ENCODE measurements around the gene SPATA13.
"Not testable (repeated sequence)": the region's sequence is repeated elsewhere in the genome, so short reads cannot be mapped to it uniquely, and the experiment has no call there.

SPATA13 gene

GRCh38 chr13:24192057-24192810 lies 31.7 kb downstream of the SPATA13 start:
- Histone ChIP-seq H3K36me3 (ENCODE audit: control insufficient read depth, insufficient read depth, low read length) (no peaks in the 10 kb centered on the region), H3K4me1 (ENCODE audit: control insufficient read depth, insufficient read depth, low read length, poor library complexity, severe bottlenecking) (no peaks in the 10 kb centered on the region), H3K27ac (ENCODE audit: insufficient read depth, low read length, poor library complexity, severe bottlenecking) (no peak overlapping the region), H3K27me3 (replicated peaks; ENCODE audit: control insufficient read depth, insufficient read depth, low read length, poor library complexity, severe bottlenecking) (no peaks in the 10 kb centered on the region), H3K9me3 (ENCODE audit: control insufficient read depth, low read length) (no peaks in the 10 kb centered on the region), H3K4me3 (ENCODE audit: insufficient read depth, low read depth, low read length, poor library complexity, severe bottlenecking) (no peak overlapping the region)
- DNase-seq = no peak

- Histone ChIP-seq H3K27me3 (replicated peaks; ENCODE audit: control insufficient read depth, insufficient read depth, low read length, poor library complexity, severe bottlenecking) (no peaks in the 10 kb centered on the region), H3K4me3 (ENCODE audit: insufficient read depth, low read depth, low read length, poor library complexity, severe bottlenecking) (no peak overlapping the region), H3K4me1 (ENCODE audit: control insufficient read depth, insufficient read depth, low read length, poor library complexity, severe bottlenecking) (no peaks in the 10 kb centered on the region), H3K9me3 (ENCODE audit: control insufficient read depth, low read length) (no peaks in the 10 kb centered on the region), H3K36me3 (ENCODE audit: control insufficient read depth, insufficient read depth, low read length) (no peaks in the 10 kb centered on the region), H3K27ac (ENCODE audit: insufficient read depth, low read length, poor library complexity, severe bottlenecking) (no peak overlapping the region)
- no peak for DNase-seq
These were observed 32.3 kb downstream of the SPATA13 start for GRCh38 chr13:24192811-24193162.

- Histone ChIP-seq H3K4me3 (ENCODE audit: insufficient read depth, low read depth, low read length, poor library complexity, severe bottlenecking) (no peak overlapping the region), H3K36me3 (ENCODE audit: control insufficient read depth, insufficient read depth, low read length) (no peaks in the 10 kb centered on the region), H3K9me3 (ENCODE audit: control insufficient read depth, low read length) (no peaks in the 10 kb centered on the region), H3K27ac (ENCODE audit: insufficient read depth, low read length, poor library complexity, severe bottlenecking) (no peak overlapping the region), H3K4me1 (ENCODE audit: control insufficient read depth, insufficient read depth, low read length, poor library complexity, severe bottlenecking) (no peaks in the 10 kb centered on the region), H3K27me3 (replicated peaks; ENCODE audit: control insufficient read depth, insufficient read depth, low read length, poor library complexity, severe bottlenecking) (no peaks in the 10 kb centered on the region)
- DNase-seq = no peak
These were observed 33.9 kb downstream of the SPATA13 start for GRCh38 chr13:24194447-24194846.

- Histone ChIP-seq H3K36me3 (ENCODE audit: control insufficient read depth, insufficient read depth, low read length) (no peaks in the 10 kb centered on the region), H3K4me1 (ENCODE audit: control insufficient read depth, insufficient read depth, low read length, poor library complexity, severe bottlenecking) (no peaks in the 10 kb centered on the region), H3K9me3 (ENCODE audit: control insufficient read depth, low read length) (no peaks in the 10 kb centered on the region), H3K27me3 (replicated peaks; ENCODE audit: control insufficient read depth, insufficient read depth, low read length, poor library complexity, severe bottlenecking) (no peaks in the 10 kb centered on the region), H3K27ac (ENCODE audit: insufficient read depth, low read length, poor library complexity, severe bottlenecking) (no peak overlapping the region), H3K4me3 (ENCODE audit: insufficient read depth, low read depth, low read length, poor library complexity, severe bottlenecking) (no peak overlapping the region)
- no peak for DNase-seq
These were observed 35.1 kb downstream of the SPATA13 start for GRCh38 chr13:24195626-24196025.

- Histone ChIP-seq H3K36me3 (ENCODE audit: control insufficient read depth, insufficient read depth, low read length) (no peaks in the 10 kb centered on the region), H3K4me3 (ENCODE audit: insufficient read depth, low read depth, low read length, poor library complexity, severe bottlenecking) (no peak overlapping the region), H3K9me3 (ENCODE audit: control insufficient read depth, low read length) (no peaks in the 10 kb centered on the region), H3K4me1 (ENCODE audit: control insufficient read depth, insufficient read depth, low read length, poor library complexity, severe bottlenecking) (no peaks in the 10 kb centered on the region), H3K27me3 (replicated peaks; ENCODE audit: control insufficient read depth, insufficient read depth, low read length, poor library complexity, severe bottlenecking) (no peaks in the 10 kb centered on the region), H3K27ac (ENCODE audit: insufficient read depth, low read length, poor library complexity, severe bottlenecking) (no peak overlapping the region)
- DNase-seq = no peak
These were observed 36.2 kb downstream of the SPATA13 start for GRCh38 chr13:24196593-24197197.

GRCh38 chr13:24199016-24199415 lies 38.5 kb downstream of the SPATA13 start:
- Histone ChIP-seq H3K4me3 (ENCODE audit: insufficient read depth, low read depth, low read length, poor library complexity, severe bottlenecking) (no peak overlapping the region), H3K36me3 (ENCODE audit: control insufficient read depth, insufficient read depth, low read length) (no peaks in the 10 kb centered on the region), H3K4me1 (ENCODE audit: control insufficient read depth, insufficient read depth, low read length, poor library complexity, severe bottlenecking) (peaks cover 3% of the 10 kb centered on the region), H3K9me3 (ENCODE audit: control insufficient read depth, low read length) (no peaks in the 10 kb centered on the region), H3K27ac (ENCODE audit: insufficient read depth, low read length, poor library complexity, severe bottlenecking) (no peak overlapping the region), H3K27me3 (replicated peaks; ENCODE audit: control insufficient read depth, insufficient read depth, low read length, poor library complexity, severe bottlenecking) (no peaks in the 10 kb centered on the region)
- DNase-seq = no peak

- Histone ChIP-seq H3K27ac (ENCODE audit: insufficient read depth, low read length, poor library complexity, severe bottlenecking) (no peak overlapping the region), H3K27me3 (replicated peaks; ENCODE audit: control insufficient read depth, insufficient read depth, low read length, poor library complexity, severe bottlenecking) (no peaks in the 10 kb centered on the region), H3K4me3 (ENCODE audit: insufficient read depth, low read depth, low read length, poor library complexity, severe bottlenecking) (no peak overlapping the region), H3K36me3 (ENCODE audit: control insufficient read depth, insufficient read depth, low read length) (no peaks in the 10 kb centered on the region), H3K9me3 (ENCODE audit: control insufficient read depth, low read length) (no peaks in the 10 kb centered on the region), H3K4me1 (ENCODE audit: control insufficient read depth, insufficient read depth, low read length, poor library complexity, severe bottlenecking) (peaks cover 3% of the 10 kb centered on the region)
- DNase-seq = no peak
These were observed 41.7 kb downstream of the SPATA13 start for GRCh38 chr13:24202215-24202614.

GRCh38 chr13:24203273-24203672 lies 42.8 kb downstream of the SPATA13 start:
- no peaks in the 10 kb centered on the region for H3K9me3 ChIP-seq (ENCODE audit: control insufficient read depth, low read length)
- no peaks in the 10 kb centered on the region for H3K36me3 ChIP-seq (ENCODE audit: control insufficient read depth, insufficient read depth, low read length)
- peaks cover 3% of the 10 kb centered on the region for H3K4me1 ChIP-seq (ENCODE audit: control insufficient read depth, insufficient read depth, low read length, poor library complexity, severe bottlenecking)
- no peak overlapping the region for H3K4me3 ChIP-seq (ENCODE audit: insufficient read depth, low read depth, low read length, poor library complexity, severe bottlenecking)
- H3K27me3 ChIP-seq (replicated peaks; ENCODE audit: control insufficient read depth, insufficient read depth, low read length, poor library complexity, severe bottlenecking) = no peaks in the 10 kb centered on the region
- no peak for DNase-seq
- no peak overlapping the region for H3K27ac ChIP-seq (ENCODE audit: insufficient read depth, low read length, poor library complexity, severe bottlenecking)

GRCh38 chr13:24203811-24204210 lies 43.3 kb downstream of the SPATA13 start:
- H3K4me1 ChIP-seq (ENCODE audit: control insufficient read depth, insufficient read depth, low read length, poor library complexity, severe bottlenecking) = peaks cover 3% of the 10 kb centered on the region
- H3K4me3 ChIP-seq (ENCODE audit: insufficient read depth, low read depth, low read length, poor library complexity, severe bottlenecking) = no peak overlapping the region
- no peak overlapping the region for H3K27ac ChIP-seq (ENCODE audit: insufficient read depth, low read length, poor library complexity, severe bottlenecking)
- no peaks in the 10 kb centered on the region for H3K27me3 ChIP-seq (replicated peaks; ENCODE audit: control insufficient read depth, insufficient read depth, low read length, poor library complexity, severe bottlenecking)
- H3K9me3 ChIP-seq (ENCODE audit: control insufficient read depth, low read length) = no peaks in the 10 kb centered on the region
- H3K36me3 ChIP-seq (ENCODE audit: control insufficient read depth, insufficient read depth, low read length) = no peaks in the 10 kb centered on the region
- no peak for DNase-seq

- not testable (repeated sequence) for H3K4me1 ChIP-seq (ENCODE audit: control insufficient read depth, insufficient read depth, low read length, poor library complexity, severe bottlenecking); H3K27me3 ChIP-seq (replicated peaks; ENCODE audit: control insufficient read depth, insufficient read depth, low read length, poor library complexity, severe bottlenecking); H3K9me3 ChIP-seq (ENCODE audit: control insufficient read depth, low read length); H3K4me3 ChIP-seq (ENCODE audit: insufficient read depth, low read depth, low read length, poor library complexity, severe bottlenecking); H3K36me3 ChIP-seq (ENCODE audit: control insufficient read depth, insufficient read depth, low read length); DNase-seq; H3K27ac ChIP-seq (ENCODE audit: insufficient read depth, low read length, poor library complexity, severe bottlenecking)
These were observed 44.6 kb downstream of the SPATA13 start for GRCh38 chr13:24205076-24205475.
